ENCODE measurements around the gene DTNB.

Gene DTNB

DNA sequence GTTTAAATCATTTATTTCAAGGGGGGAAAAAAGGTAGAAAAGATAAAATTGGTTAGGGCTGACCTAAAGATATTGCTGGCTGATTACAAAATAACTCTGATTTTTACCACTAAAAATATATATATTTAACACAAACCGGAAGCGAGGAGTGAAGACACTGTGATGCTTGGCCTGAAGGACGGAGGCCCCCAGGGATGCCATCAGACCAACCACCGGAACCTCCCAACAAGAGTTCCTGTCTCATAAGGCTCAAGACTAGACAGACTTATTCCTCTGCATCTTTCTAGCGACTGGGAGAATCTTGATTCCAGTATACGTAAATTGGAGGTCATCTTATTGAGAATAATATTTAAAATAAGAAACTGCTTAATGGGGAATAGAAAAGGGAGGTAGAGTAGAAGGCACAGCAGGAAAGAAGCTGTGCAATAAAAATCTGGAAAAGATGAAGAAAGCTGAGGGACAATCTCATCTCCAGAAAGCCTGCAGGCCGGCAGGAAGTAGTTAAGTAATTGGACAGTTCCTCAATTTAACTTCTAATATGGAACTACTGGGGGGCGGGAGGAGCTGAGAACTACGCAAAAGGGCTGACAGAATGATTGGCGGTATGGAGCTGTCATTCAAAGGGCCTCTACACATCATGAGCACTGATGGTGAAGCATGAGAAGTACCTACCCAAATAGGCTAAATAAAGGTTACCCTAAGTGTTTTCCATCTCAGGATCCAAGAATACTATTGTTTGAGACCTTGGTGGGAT is 91.1 kb downstream of the DTNB start:
- Histone ChIP-seq H3K27me3 (ENCODE audit: insufficient read depth, poor library complexity, severe bottlenecking) (no peaks in the 10 kb centered on the region), H3K4me3 (replicated peaks; ENCODE audit: insufficient read depth, low read length) (no peak overlapping the region), H3K27ac (replicated peaks) (no peak overlapping the region)
- DNase-seq (ENCODE audit: low read depth in 1 of 2, low spot score in 1 of 2), result peak in 1 of 2 experiments; percentile 79
- TF ChIP-seq POLR2AphosphoS5 (IDR thresholded peaks at IDR 0.05; ENCODE audit: low read depth) (no peak; the same call in 1 of the 2 replicates), SPI1 (IDR thresholded peaks at IDR 0.05; ENCODE audit: borderline replicate concordance, low read depth) (peak; percentile 94)
- TF ChIP-seq, protein P1, sequence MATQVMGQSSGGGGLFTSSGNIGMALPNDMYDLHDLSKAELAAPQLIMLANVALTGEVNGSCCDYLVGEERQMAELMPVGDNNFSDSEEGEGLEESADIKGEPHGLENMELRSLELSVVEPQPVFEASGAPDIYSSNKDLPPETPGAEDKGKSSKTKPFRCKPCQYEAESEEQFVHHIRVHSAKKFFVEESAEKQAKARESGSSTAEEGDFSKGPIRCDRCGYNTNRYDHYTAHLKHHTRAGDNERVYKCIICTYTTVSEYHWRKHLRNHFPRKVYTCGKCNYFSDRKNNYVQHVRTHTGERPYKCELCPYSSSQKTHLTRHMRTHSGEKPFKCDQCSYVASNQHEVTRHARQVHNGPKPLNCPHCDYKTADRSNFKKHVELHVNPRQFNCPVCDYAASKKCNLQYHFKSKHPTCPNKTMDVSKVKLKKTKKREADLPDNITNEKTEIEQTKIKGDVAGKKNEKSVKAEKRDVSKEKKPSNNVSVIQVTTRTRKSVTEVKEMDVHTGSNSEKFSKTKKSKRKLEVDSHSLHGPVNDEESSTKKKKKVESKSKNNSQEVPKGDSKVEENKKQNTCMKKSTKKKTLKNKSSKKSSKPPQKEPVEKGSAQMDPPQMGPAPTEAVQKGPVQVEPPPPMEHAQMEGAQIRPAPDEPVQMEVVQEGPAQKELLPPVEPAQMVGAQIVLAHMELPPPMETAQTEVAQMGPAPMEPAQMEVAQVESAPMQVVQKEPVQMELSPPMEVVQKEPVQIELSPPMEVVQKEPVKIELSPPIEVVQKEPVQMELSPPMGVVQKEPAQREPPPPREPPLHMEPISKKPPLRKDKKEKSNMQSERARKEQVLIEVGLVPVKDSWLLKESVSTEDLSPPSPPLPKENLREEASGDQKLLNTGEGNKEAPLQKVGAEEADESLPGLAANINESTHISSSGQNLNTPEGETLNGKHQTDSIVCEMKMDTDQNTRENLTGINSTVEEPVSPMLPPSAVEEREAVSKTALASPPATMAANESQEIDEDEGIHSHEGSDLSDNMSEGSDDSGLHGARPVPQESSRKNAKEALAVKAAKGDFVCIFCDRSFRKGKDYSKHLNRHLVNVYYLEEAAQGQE (IDR thresholded peaks at IDR 0.05; ENCODE audit: insufficient replicate concordance, low read depth), result peak; percentile 79
- TF ChIP-seq, protein P2, sequence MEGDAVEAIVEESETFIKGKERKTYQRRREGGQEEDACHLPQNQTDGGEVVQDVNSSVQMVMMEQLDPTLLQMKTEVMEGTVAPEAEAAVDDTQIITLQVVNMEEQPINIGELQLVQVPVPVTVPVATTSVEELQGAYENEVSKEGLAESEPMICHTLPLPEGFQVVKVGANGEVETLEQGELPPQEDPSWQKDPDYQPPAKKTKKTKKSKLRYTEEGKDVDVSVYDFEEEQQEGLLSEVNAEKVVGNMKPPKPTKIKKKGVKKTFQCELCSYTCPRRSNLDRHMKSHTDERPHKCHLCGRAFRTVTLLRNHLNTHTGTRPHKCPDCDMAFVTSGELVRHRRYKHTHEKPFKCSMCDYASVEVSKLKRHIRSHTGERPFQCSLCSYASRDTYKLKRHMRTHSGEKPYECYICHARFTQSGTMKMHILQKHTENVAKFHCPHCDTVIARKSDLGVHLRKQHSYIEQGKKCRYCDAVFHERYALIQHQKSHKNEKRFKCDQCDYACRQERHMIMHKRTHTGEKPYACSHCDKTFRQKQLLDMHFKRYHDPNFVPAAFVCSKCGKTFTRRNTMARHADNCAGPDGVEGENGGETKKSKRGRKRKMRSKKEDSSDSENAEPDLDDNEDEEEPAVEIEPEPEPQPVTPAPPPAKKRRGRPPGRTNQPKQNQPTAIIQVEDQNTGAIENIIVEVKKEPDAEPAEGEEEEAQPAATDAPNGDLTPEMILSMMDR (IDR thresholded peaks at IDR 0.05; ENCODE audit: insufficient read depth, low read length), result no peak

- Histone ChIP-seq H3K4me3 (replicated peaks; ENCODE audit: insufficient read depth, low read length) (no peak overlapping the region), H3K27me3 (ENCODE audit: insufficient read depth, poor library complexity, severe bottlenecking) (no peaks in the 10 kb centered on the region), H3K27ac (replicated peaks) (no peak overlapping the region)
- TF ChIP-seq, protein P1 (IDR thresholded peaks at IDR 0.05; ENCODE audit: insufficient replicate concordance, low read depth), result no peak
- no peak for TF ChIP-seq POLR2AphosphoS5 (IDR thresholded peaks at IDR 0.05; ENCODE audit: low read depth)
- TF ChIP-seq, protein P2 (IDR thresholded peaks at IDR 0.05; ENCODE audit: insufficient read depth, low read length), result no peak
- no peak for TF ChIP-seq GABPA (IDR thresholded peaks at IDR 0.05; ENCODE audit: low read depth)
- TF ChIP-seq SPI1 (IDR thresholded peaks at IDR 0.05; ENCODE audit: borderline replicate concordance, low read depth), result no peak
- DNase-seq (ENCODE audit: low read depth in 1 of 2, low spot score in 1 of 2), result no peak
These were observed 96.8 kb downstream of the DTNB start for GRCh38 chr2:25576596-25576995.

DNA sequence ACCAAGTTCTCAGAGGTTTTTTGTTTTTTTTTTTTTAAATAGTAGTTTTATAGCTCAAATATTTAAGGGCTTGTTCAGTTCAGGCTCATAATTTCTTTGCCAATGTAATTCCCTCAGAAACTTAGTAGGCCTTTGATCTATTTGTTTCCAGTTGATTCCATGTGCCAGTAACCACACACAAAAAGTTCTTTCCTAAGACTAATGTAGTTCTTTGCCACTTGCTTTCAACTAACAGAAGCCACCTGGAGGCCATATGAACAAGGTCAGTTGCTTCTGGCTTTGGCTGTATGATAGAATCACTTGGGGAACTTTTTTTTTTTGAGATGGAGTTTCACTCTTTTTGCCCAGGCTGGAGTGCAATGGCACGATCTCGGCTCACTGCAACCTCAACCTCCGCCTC is 100.7 kb downstream of the DTNB start:
- Histone ChIP-seq H3K27me3 (ENCODE audit: insufficient read depth, poor library complexity, severe bottlenecking) (no peaks in the 10 kb centered on the region), H3K4me3 (replicated peaks; ENCODE audit: insufficient read depth, low read length) (no peak overlapping the region), H3K27ac (replicated peaks) (no peak overlapping the region)
- no peak for DNase-seq (ENCODE audit: low read depth in 1 of 2, low spot score in 1 of 2)
- TF ChIP-seq SPI1 (IDR thresholded peaks at IDR 0.05; ENCODE audit: borderline replicate concordance, low read depth), result no peak
- TF ChIP-seq, protein P2 (IDR thresholded peaks at IDR 0.05; ENCODE audit: insufficient read depth, low read length), result no peak
- TF ChIP-seq, protein P1 (IDR thresholded peaks at IDR 0.05; ENCODE audit: insufficient replicate concordance, low read depth), result no peak
- no peak for TF ChIP-seq POLR2AphosphoS5 (IDR thresholded peaks at IDR 0.05; ENCODE audit: low read depth)
- no peak for TF ChIP-seq GABPA (IDR thresholded peaks at IDR 0.05; ENCODE audit: low read depth)
